Mammary epithelial cell (primary cell): ENCODE results near the gene INPP5D.

Source experiments
- EZH2 ChIP-seq: IDR thresholded peaks from 2 replicates; pipeline ENCODE4 v1.6.1; 2012; ENCODE audit warnings: low read length, inconsistent platforms, borderline replicate concordance
- TF ChIP-seq, protein P1 (sequence below), 2 donors: IDR thresholded peaks in 1 of 2; conservative IDR thresholded peaks in 1 of 2; 2 replicates each; pipeline ENCODE4 v1.5.1; 2011 to 2012; ENCODE audit warnings: inconsistent platforms in 2 of 2, low read length in 2 of 2, mild to moderate bottlenecking in 2 of 2, control low read depth in 1 of 2, low read depth in 1 of 2; ENCODE audit not compliant: insufficient read depth in 1 of 2; ENCODE audit errors: extremely low read depth in 1 of 2

DNA sequence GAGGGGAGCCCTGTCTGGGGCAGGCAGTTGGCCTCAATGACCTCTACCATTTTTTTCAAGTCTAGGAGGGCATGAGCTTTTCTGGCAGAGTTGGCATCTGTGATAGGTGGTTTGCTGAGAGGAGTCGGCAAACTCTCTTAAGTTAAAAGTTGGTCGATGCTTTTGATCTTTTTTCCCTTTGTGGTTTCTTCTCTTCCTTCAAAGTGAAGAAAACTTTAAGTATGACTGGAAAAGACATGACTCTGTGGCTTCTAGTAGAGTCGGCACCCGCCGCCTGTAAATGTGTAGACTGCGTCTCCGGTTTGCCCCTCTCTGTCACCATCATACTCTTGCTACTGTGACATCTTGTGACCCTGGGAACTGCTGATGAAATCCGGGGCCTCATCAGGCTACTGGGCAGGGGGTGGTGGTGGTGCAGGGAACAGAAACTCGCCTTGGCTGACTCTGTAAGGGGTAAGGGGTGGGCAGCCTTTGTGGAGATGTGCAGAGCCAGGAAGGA is 21.1 kb downstream of the INPP5D start:
- TF ChIP-seq, protein P1, sequence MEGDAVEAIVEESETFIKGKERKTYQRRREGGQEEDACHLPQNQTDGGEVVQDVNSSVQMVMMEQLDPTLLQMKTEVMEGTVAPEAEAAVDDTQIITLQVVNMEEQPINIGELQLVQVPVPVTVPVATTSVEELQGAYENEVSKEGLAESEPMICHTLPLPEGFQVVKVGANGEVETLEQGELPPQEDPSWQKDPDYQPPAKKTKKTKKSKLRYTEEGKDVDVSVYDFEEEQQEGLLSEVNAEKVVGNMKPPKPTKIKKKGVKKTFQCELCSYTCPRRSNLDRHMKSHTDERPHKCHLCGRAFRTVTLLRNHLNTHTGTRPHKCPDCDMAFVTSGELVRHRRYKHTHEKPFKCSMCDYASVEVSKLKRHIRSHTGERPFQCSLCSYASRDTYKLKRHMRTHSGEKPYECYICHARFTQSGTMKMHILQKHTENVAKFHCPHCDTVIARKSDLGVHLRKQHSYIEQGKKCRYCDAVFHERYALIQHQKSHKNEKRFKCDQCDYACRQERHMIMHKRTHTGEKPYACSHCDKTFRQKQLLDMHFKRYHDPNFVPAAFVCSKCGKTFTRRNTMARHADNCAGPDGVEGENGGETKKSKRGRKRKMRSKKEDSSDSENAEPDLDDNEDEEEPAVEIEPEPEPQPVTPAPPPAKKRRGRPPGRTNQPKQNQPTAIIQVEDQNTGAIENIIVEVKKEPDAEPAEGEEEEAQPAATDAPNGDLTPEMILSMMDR (conservative IDR thresholded peaks at IDR 0.05 in 1 of 2, IDR thresholded peaks at IDR 0.05 in 1 of 2; ENCODE audit: extremely low read depth in 1 of 2, insufficient read depth in 1 of 2, low read depth in 1 of 2, low read length in 2 of 2): no peak
- no peak for TF ChIP-seq EZH2
